ENCODE results near the gene CHMP6. TPM values are rescaled to one million over a fixed set of nuclear protein-coding genes. Genes with fewer than 3 reads are reported as not detected.

The CHMP6 gene
- total RNA-seq, 2 donors from 2014 or later = 28.4 to 32.5 TPM

DNA sequence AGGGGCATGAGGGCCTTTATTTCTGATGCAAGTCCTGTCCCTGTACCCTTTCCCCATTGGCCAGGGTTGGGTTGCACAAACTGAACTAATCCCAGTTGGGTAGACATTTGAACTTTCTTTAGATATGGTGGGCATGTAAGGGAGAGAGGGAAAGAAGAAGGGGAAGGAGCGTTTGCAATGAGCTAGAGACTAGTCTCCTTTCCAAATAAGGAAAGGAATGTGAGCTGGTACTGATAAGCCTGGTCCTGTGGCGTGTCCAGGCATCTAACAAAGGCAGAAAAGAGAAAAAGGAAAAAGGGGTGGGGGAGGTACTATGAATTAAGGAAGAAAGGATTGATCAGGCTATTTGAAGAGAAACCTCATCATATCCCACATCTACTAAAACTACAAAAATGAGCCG is 20.3 kb downstream of the CHMP6 start:
- TF ChIP-seq, protein P1, sequence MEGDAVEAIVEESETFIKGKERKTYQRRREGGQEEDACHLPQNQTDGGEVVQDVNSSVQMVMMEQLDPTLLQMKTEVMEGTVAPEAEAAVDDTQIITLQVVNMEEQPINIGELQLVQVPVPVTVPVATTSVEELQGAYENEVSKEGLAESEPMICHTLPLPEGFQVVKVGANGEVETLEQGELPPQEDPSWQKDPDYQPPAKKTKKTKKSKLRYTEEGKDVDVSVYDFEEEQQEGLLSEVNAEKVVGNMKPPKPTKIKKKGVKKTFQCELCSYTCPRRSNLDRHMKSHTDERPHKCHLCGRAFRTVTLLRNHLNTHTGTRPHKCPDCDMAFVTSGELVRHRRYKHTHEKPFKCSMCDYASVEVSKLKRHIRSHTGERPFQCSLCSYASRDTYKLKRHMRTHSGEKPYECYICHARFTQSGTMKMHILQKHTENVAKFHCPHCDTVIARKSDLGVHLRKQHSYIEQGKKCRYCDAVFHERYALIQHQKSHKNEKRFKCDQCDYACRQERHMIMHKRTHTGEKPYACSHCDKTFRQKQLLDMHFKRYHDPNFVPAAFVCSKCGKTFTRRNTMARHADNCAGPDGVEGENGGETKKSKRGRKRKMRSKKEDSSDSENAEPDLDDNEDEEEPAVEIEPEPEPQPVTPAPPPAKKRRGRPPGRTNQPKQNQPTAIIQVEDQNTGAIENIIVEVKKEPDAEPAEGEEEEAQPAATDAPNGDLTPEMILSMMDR (conservative IDR thresholded peaks at IDR 0.05) = no peak
- Mint-ChIP-seq H3K36me3 (ENCODE audit: low read depth) (peaks cover 2% of the 10 kb centered on the region), H3K4me1 (peaks cover 6% of the 10 kb centered on the region), H3K9me3 (peaks cover 43% of the 10 kb centered on the region), H3K4me3 (no peak overlapping the region), H3K27me3 (ENCODE audit: insufficient read depth) (peaks cover 20% of the 10 kb centered on the region), H3K27ac (no peak overlapping the region)
- no peak overlapping the region for H3K9ac ChIP-seq (ENCODE audit: extremely low read depth, low read length, poor library complexity, severe bottlenecking)
- peaks cover 37% of the 10 kb centered on the region for H3K9me3 ChIP-seq (ENCODE audit: control insufficient read depth, low read length)
- H3K4me3 ChIP-seq (ENCODE audit: low read length) = no peak overlapping the region
- H3K4me1 ChIP-seq (ENCODE audit: control insufficient read depth, insufficient read depth, low read length) = no peaks in the 10 kb centered on the region
- WGBS, 2 experiments (ENCODE audit: insufficient coverage in 1 of 2, insufficient read length in 1 of 2) = 71 to 91% methylated on average over 1 to 3 of the region's 3 CpGs
- no peak for DNase-seq
- H3K27ac ChIP-seq (ENCODE audit: low read depth, low read length) = no peak overlapping the region
- no peaks in the 10 kb centered on the region for H3K36me3 ChIP-seq (ENCODE audit: control insufficient read depth, insufficient read depth, low read length)
- peaks cover 13% of the 10 kb centered on the region for H3K27me3 ChIP-seq (ENCODE audit: control insufficient read depth, insufficient read depth, low read length, poor library complexity, severe bottlenecking)

DNA sequence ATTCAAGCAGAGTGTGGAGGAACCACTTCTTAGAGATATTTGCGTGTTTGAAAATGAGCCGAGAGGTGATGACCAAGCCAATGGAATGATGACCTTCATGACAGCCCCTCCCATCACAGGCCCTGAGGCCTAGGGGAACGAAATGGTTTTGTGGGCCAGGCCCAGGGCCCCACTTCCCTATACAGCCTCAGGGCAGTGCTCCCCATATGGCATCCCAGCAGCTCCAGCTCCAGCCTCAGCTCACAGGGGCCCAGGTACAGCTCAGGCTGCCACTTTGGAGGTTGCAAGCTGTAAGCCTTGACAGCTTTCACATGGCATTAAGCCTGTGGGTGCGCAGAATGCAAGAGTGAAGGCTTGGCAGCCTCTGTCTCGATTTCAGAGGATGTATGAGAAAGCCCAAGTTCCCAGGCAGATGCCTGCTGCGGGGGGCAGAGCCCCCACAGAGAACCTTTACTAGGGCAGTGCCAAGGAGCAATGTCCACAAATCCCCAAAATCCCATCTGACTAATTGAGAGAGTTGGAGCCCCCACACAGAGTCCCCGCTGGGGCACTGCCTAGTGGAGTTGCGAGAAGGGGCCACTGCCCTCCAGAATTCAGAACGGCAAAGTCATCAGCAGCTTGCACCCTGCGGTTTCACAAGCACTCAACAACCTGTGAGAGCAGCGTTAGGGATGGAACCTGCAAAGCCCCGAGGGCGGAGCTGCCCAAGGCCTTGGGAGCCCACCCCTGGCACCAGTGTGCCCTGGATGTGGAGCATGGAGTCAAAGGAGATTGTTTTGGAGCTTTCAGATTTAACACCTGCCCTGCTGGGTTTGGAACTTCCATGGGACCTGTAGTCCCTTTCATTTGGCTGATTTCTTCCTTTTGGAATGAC is 21.2 kb downstream of the CHMP6 start:
- Mint-ChIP-seq H3K4me1 (peaks cover 8% of the 10 kb centered on the region), H3K27me3 (ENCODE audit: insufficient read depth) (peaks cover 12% of the 10 kb centered on the region), H3K27ac (no peak overlapping the region), H3K36me3 (ENCODE audit: low read depth) (peaks cover 2% of the 10 kb centered on the region), H3K4me3 (no peak overlapping the region), H3K9me3 (peaks cover 44% of the 10 kb centered on the region)
- WGBS, 2 experiments (ENCODE audit: insufficient coverage in 1 of 2, insufficient read length in 1 of 2) = 88 to 89% methylated on average over 10 to 13 of the region's 13 CpGs
- Histone ChIP-seq H3K4me1 (ENCODE audit: control insufficient read depth, insufficient read depth, low read length) (no peaks in the 10 kb centered on the region), H3K9me3 (ENCODE audit: control insufficient read depth, low read length) (peaks cover 40% of the 10 kb centered on the region), H3K9ac (ENCODE audit: extremely low read depth, low read length, poor library complexity, severe bottlenecking) (no peak overlapping the region), H3K27ac (ENCODE audit: low read depth, low read length) (no peak overlapping the region), H3K36me3 (ENCODE audit: control insufficient read depth, insufficient read depth, low read length) (no peaks in the 10 kb centered on the region), H3K4me3 (ENCODE audit: low read length) (no peak overlapping the region), H3K27me3 (ENCODE audit: control insufficient read depth, insufficient read depth, low read length, poor library complexity, severe bottlenecking) (peaks cover 4% of the 10 kb centered on the region)
- no peak for DNase-seq
- TF ChIP-seq, protein P1 (conservative IDR thresholded peaks at IDR 0.05) = no peak

DNA sequence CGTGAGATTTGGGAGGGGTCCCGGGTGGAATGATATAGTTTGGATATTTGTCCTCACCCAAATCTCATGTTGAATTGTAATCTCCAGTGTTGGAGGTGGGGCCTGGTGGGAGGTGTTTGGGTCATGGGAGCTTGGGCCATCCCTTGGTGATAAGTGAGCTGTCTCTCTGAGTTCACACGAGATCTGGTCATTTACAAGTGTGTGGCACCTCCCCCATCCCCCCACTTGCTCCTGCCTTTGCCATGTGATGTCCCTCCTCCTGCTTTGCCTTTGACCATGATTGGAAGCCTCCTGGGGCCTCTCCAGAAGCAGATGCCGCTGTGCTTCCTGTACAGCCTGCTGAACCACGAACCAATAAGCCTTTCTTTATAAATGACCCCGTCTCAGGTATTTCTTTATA is 22.0 kb downstream of the CHMP6 start:
- Histone ChIP-seq H3K36me3 (ENCODE audit: control insufficient read depth, insufficient read depth, low read length) (no peaks in the 10 kb centered on the region), H3K9me3 (ENCODE audit: control insufficient read depth, low read length) (peaks cover 40% of the 10 kb centered on the region), H3K27ac (ENCODE audit: low read depth, low read length) (no peak overlapping the region), H3K4me1 (ENCODE audit: control insufficient read depth, insufficient read depth, low read length) (peaks cover 6% of the 10 kb centered on the region), H3K4me3 (ENCODE audit: low read length) (no peak overlapping the region), H3K9ac (ENCODE audit: extremely low read depth, low read length, poor library complexity, severe bottlenecking) (no peak overlapping the region), H3K27me3 (ENCODE audit: control insufficient read depth, insufficient read depth, low read length, poor library complexity, severe bottlenecking) (no peaks in the 10 kb centered on the region)
- Mint-ChIP-seq H3K27me3 (ENCODE audit: insufficient read depth) (peaks cover 7% of the 10 kb centered on the region), H3K4me3 (no peak overlapping the region), H3K9me3 (peaks cover 44% of the 10 kb centered on the region), H3K27ac (no peak overlapping the region), H3K36me3 (ENCODE audit: low read depth) (peaks cover 2% of the 10 kb centered on the region), H3K4me1 (peaks cover 17% of the 10 kb centered on the region)
- 67 to 73% methylated on average over 3 to 6 of the region's 6 CpGs for WGBS, 2 experiments (ENCODE audit: insufficient coverage in 1 of 2, insufficient read length in 1 of 2)
- DNase-seq = no peak
- TF ChIP-seq, protein P1 (conservative IDR thresholded peaks at IDR 0.05) = no peak
